HG03575 (cell line): ENCODE data around the gene SARNP.

Source experiments
- ATAC-seq: cut with Tn5 transposase; IDR thresholded peaks from one replicate; pipeline ENCODE4 v1.9.1; 2021; ENCODE audit not compliant: unreplicated experiment, insufficient number of reproducible peaks, low FRiP score; ENCODE audit errors: extremely low read depth

Gene SARNP

DNA sequence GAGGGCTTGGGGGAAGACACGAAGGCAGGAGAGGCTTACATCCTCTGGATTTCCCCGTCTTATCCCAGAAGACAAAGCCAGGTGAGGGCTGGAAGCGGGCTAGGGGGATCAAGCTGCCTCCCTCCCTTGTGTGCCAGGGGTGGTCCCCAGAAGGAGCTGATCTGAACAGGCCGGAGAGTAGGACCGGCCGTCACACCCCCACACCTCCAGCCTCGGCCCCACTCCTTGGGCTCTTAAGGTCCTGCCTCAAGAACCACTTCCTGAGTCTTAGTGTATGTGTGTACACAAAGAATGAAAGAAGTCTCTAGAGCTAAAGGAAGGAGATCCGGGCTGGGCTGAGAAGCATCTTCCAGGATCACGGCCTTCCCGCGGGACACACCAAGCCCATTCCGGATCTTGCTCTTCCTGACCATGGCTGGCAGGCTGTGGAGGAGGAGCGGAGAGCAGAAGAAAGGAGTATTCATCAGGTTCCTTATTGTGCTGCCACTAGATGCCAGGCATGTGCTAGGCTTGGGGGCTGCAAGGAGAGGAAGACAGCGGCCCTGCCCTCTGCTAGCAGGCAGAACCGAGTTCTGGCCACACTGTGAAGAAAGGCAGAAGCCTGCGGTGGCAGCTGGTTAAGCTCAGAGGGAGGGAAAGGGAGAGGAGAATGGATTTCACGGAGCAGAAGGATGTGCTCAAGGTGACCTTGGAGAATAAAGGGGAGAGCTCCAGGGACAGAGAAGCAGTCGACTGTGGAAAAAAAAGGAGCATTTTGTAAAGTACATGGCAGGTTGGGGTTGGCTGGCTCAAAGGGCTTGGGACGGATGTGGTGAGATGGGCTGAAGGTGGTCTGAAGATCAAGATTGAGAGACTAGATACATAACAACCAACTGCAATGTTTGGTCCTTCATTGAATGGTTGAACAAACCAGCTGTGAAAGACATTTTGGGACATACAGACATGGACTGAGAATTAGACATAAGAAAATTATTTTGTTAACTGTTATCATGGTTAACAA is 87.4 kb downstream of the SARNP start:
- no peak for ATAC-seq

DNA sequence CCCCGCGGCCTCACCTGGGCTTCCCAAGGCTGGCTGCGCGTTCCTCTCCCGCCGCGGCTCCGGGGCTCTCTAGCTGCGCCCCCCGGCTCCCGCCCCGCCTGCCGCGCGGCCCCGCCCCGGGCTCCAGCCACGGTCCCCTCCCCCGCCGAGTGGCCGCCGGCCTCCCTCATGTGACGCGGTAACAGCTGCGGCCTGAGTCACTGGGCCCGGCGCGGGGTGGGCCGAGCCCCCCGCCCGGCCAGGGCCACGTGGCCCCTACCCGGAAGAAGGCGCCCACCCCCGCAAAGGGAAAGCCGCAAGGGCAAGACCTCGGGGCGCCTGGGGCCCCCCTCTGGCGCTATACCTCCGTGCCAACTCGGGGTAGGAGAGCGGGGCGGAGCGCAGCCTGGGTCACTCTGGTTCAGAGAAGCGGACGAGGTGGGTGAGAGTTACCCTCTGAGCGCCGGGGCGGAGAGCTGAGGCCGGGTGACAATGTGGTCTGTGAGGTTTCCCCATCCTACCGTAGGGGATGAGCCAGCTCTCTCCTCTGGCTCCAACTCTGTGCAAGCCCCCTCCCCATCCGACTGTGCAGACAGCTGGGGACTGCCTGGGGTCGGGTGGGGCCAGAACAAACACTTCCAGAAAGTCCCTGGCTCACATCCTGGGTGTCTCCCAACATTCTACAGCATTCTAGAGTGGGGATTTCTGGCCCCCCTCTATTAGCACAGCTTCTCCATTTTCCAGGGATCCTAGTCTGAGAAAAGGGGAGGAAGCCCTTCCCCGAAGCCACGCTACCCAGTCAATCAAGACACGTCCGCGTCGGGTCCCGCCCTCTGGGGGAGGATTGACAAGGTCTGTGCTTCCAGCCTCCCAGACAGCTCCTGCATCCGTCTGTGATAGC is 88.3 kb downstream of the SARNP start, which contains the start of gene CD63:
TSS of gene CD63 (minus strand) at position 71 of the 880 bp plus-strand sequence. CDS start 668 bp downstream, outside the sequence.
- ATAC-seq, result no peak

DNA sequence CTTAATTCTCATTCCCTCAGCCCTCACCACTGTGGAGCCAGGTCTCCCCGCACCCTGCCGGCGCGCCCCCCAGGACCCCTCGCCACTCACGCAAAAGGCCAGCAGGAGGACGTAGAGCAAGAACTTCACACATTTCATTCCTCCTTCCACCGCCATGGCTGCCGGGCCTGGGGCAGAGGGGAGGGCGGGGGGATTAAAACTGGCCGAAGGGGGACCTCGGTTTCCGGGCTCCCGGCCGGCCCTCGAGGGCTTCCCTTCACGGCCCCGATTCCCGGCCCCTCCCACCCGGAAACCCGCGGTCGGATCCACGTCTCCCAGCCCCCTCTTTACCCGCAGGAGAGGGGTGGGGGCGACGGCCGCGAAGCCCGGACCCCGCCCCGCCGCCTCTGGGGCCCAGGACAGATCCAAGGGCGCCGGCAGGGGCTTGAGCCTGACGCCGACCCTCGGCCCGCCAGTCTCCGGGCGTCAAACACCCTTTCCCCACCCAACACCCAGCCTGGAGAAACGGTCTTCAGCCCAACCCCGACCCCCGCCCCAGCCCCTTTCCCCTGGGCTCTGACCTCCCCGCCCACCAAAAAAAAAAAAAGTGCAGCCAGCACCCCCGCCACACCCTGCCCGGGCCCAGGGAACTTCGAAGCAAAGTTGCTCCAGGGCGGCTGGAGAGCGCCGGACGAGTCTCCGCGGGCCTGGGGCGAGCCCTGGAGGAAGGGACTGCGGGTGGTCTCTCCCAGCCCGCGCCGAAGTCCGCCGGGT is 89.2 kb downstream of the SARNP start:
- no peak for ATAC-seq

DNA sequence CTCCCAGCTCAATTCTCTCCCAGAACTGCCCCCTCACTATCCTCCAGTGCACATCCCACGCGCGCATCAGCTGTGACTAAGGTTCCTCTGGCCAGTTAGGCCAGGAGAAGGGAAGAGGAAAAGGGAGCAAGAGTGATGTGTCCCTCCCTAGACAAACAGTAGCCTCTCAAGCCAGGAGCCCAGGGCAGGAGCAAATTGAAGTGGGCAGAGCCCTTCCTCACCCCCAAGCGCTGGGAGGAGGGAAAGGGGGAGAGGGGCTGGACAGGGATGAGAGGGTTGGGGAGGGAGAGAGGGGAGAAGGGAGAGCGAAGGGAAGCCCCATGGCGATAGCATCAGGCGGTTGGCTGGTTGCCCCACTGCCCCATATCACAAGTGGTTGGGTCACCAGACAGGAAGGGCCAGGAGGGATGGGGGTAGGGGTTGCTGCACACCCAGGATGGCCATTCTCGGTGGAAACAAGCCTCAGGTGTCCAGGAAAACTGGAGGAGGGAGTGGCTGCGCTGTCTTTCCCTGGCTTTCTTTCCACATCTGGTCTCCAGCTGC is 89.8 kb downstream of the SARNP start:
- ATAC-seq, result no peak

DNA sequence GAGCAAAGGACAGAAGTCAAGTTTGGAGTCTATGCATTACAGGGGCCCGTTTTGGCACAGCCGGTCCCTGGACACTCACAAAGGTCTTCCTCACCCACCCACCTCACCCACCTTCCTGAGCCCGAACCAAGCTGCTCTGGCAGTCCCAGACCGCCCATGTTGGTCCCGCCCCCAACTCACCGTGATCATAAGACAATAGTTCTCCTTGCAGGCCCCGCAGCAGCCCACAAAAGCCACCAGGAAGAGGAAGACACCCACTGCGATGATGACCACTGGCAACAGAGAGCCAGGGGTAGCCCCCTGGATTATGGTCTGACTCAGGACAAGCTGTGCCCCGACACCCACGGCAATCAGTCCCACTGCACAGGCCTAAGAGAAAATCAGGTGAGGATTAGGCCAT is 90.6 kb downstream of the SARNP start:
- ATAC-seq, result no peak

DNA sequence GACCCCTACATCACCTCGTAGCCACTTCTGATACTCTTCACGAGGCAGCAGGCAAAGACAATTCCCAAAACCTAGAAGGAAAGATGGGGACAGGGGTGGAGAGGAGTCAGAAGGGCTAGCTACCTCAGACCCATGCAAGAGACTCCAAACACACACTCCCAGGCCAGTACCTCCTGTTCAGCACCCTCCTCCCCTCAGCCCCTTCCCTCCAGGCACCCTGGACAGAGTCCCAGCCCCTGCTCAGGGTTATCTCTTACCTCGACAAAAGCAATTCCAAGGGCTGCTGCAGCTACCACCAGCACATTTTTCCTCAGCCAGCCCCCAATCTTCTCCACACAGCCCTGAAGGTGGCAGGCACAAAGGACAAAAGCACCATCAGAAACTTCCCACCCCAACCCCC is 92.0 kb downstream of the SARNP start:
- no peak for ATAC-seq

DNA sequence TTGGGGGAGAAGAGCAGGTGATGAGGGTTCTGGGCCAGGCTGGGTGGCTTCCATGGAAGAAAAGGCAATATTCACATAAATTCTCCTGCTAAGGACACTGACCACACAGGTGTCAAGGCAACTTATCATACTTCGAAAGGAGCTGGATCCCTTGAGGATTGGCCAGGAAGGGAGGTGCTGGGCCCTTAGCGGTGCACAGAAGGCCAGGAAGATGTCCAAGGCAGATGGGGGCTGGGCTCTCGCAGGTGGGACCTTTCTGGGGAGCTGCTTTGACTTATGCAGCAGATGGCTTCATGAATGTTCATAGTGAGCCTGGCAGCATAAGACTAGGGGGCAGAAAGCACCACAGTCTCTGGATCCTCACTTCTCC is 92.6 kb downstream of the SARNP start:
- ATAC-seq, result no peak

DNA sequence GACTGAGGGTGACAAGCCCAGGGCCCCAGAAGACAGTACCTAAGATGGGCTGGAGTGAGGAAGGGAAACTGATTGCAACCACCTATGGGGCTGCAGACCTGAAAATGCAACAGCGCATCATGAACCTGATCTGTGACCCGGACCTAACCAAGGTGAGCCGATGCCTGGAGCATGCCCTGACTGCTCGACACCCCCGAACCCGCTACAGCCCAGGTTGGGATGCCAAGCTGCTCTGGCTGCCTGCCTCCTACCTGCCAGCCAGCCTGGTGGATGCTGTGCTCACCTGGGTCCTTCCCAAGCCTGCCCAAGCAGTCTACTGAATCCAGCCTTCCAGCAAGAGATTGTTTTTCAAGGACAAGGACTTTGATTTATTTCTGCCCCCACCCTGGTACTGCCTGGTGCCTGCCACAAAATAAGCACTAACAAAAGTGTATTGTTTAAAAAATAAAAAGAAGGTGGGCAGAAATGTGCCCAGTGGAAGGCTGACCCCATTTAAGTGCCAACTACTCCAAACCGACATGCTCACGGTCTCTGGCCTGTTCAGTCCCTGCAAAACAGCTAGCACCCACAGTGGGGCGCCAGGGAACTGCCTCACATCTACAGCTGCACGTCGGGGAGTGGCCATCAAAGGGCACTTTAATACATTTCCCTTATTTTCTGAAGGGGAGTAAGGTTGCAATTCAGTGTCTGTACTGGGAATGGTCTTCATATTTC is 93.1 kb downstream of the SARNP start:
- ATAC-seq, result no peak

DNA sequence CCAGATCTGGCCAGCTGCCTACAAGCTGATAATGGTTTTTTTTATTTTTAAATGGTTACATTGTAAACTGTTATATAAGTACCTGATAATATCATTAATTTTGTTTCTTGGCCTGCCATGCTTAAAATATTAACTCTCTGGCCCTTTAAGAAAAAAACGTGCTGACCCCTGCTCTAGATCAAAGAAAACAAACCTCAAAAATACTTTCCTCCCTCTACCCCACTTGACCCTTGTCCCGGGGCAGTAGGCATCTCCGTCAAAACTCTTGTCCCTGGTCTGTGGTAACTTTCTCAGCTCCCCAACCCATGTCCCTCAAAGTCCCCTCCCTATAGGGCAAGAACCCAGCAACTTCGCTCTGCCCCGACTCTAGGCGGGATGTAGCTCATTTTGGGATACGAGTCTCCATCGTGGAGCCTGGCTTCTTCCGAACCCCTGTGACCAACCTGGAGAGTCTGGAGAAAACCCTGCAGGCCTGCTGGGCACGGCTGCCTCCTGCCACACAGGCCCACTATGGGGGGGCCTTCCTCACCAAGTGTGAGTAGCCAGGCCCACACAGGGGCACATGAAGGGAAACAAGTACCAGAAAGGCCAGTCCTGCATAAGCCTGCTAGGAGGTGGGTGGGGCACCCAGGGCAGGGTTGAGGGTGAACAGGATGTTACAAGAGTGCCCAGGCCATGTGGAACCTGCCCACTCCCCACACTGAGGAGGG is 93.9 kb downstream of the SARNP start:
- ATAC-seq, result no peak

DNA sequence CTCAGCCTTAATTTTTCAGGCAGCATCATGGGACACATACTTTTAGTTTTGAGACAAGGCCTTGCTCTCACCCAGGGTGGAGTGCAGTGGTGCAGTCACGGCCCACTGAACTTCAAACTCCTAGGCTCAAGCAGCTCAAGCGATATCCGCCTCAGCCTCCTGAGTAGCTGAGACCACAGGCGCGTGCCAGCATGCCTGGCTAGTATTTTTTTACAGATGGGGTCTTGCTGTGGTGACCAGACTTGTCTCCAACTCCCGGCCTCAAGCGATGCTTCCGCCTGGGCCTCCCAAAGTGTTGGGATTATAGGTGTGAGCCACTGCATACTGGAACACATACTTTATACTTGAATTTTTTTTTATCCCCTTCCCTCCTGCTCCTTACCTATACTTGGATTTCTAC is 94.6 kb downstream of the SARNP start:
- ATAC-seq, result no peak

DNA sequence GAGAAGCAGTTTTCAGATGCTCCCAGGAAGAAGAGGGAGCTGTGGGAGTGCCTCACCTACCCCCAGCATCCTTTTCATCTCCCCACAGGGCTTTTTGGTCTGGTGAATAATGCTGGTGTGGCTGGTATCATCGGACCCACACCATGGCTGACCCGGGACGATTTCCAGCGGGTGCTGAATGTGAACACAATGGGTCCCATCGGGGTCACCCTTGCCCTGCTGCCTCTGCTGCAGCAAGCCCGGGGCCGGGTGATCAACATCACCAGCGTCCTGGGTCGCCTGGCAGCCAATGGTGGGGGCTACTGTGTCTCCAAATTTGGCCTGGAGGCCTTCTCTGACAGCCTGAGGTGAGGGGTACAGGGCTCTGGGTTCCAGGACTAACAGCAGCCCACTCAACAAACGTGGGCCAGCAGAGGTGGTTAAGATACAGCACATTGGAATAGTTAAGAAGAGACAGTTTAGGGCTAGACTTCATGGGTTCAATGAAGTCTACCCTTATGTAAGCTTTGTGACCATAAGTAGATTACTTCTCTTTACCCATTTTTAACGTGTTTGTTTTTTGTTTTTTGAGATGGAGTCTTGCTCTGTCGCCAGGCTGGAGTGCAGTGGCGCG is 95.8 kb downstream of the SARNP start:
- ATAC-seq, result no peak

DNA sequence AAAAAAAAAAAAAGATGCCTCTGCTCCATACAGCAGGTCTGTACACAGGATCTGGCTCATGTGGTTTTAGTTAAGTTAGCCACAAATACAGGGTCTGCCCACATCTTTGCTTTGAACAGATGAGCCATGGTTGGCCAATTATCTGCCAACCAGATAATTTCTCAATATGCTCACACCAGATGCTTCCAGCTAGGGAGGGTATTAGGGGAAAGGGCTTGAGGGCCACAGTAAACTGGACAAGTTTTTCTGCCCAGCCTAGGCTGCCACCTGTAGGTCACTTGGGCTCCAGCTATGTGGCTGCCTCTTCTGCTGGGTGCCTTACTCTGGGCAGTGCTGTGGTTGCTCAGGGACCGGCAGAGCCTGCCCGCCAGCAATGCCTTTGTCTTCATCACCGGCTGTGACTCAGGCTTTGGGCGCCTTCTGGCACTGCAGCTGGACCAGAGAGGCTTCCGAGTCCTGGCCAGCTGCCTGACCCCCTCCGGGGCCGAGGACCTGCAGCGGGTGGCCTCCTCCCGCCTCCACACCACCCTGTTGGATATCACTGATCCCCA is 96.6 kb downstream of the SARNP start:
- no peak for ATAC-seq

DNA sequence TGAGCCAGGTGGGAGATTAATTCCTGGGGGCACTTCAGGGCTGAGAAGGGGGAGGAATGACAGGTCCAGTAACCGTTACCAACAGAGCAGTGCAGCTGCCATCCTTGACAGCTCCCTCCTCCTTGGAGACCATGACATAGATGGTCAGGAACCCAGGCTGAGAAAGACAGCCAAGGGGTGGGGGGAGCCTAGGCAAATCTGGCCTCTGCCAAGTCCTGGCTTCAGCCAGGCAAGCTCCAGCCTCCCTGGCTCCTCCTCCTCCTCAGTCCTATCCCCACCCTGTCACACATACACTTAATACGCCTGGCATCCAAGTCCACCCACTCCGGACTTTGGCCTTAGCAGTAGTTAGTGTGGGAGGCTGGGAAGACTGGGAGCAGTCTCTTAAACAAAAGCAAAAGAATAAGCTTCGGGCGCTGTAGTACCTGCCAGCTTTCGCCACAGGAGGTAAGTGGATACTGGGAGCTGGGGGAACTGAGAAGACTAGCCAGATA is 97.4 kb downstream of the SARNP start, which contains the start of gene RDH5:
TSS of gene RDH5 (plus strand) at position 323 of the 494 bp plus-strand sequence. CDS start 792 bp downstream, outside the sequence.
- no peak for ATAC-seq

DNA sequence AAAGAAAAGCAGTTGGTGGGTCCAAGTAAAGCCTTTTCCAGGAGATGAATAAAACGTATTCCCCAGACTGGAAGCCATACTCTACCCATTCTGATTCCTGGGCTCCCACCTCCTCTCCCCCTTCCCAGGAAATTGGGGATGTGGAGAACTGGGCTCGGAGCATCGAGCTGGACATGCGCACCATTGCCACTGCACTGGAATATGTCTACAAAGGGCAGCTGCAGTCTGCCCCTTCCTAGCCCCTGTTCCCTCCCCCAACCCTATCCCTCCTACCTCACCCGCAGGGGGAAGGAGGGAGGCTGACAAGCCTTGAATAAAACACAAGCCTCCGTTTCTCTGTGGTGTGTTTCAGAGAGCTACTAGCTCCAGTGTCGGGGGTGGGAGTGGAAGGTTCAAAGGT is 98.2 kb downstream of the SARNP start:
- no peak for ATAC-seq

DNA sequence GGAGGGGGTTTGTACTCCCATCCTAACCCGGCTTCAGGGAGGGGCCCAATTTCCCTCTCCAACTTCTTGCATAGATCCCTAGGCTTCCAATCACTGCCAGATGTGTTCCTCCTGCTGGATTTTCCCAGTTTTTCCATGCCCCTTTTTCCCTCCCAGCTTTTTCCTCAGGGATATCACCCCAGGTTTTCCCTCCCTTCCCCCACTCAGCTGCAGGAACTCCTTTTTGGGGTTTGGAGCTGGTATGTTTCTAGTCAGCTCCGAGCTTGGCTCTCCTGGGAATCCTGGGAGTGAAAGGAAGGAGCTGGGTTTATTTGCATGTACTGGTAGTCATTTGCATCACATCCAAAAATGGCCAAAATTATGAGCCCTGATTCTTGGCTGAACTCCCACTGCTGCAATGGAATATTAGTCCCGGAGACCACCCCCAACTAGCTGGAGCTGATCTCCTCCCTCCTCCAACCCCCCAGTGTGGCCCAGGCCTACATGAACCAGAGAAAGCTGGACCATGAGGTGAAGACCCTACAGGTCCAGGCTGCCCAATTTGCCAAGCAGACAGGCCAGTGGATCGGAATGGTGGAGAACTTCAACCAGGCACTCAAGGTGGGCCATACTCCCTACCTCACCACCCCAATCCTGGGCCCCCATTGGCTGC is 98.8 kb downstream of the SARNP start:
- ATAC-seq, result no peak

DNA sequence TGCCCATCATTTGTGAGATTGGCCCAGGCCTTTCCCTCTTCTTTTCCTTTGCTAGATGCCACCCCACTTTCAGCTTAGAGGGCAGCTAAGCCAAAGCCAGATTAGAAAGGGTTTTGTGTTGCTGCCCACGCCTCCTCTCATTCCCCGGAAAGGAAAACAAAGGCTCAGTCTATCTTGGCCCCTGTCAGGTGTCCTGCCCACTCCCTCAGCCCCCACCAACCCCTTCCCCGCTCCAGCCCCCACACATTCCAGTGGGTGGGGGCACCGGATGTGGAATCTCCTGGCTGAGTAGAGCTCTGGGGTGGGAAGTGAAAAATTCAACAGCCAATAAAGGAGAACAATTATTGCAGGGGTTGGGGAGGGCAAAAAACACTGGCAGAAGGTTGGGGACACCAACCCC is 99.5 kb downstream of the SARNP start:
- no peak for ATAC-seq
